Lung (tissue), 12 donors: ENCODE results near the gene SFN. TPM values are rescaled to one million over a fixed set of nuclear protein-coding genes. Genes with fewer than 3 reads are reported as not detected.
A peak's percentile ranks its signal among the peaks of the same experiment; 100 is the strongest.

Experiments used
- ATAC-seq: fragments of 200-7000 bp; cut with Tn5 transposase; one replicate; pipeline ENCODE4 v1.9.1; 2020; ENCODE audit warnings: moderate number of reproducible peaks; ENCODE audit not compliant: insufficient read depth, low FRiP score
- DNase-seq, 3 donors: peaks; one replicate each; pipeline ENCODE4 v3.0.0-alpha.2; 2013 to 2017
- H3K27ac ChIP-seq, 2 donors: one replicate each; pipeline ENCODE4 v1.5.1; 2013; ENCODE audit warnings: mild to moderate bottlenecking in 2 of 2, moderate library complexity in 2 of 2, control low read depth in 1 of 2, inconsistent platforms in 1 of 2, low read depth in 1 of 2, low read length in 1 of 2
- H3K27me3 ChIP-seq, 3 donors: one replicate each; pipeline ENCODE4 v1.5.1; 2013; ENCODE audit warnings: low read length in 2 of 3; ENCODE audit not compliant: control insufficient read depth in 3 of 3, insufficient read depth in 3 of 3
- H3K36me3 ChIP-seq, 4 donors: one replicate each; pipeline ENCODE4 v1.5.1; 2013; ENCODE audit warnings: low read length in 4 of 4, mild to moderate bottlenecking in 1 of 4, moderate library complexity in 1 of 4; ENCODE audit not compliant: control insufficient read depth in 4 of 4, insufficient read depth in 4 of 4
- H3K4me1 ChIP-seq, 5 donors: one replicate each; pipeline ENCODE4 v1.5.1; 2013; ENCODE audit warnings: low read length in 5 of 5, mild to moderate bottlenecking in 2 of 5, moderate library complexity in 1 of 5; ENCODE audit not compliant: control insufficient read depth in 5 of 5, insufficient read depth in 5 of 5
- H3K4me3 ChIP-seq: one replicate; pipeline ENCODE4 v1.5.1; 2013; ENCODE audit warnings: mild to moderate bottlenecking, control low read depth, moderate library complexity
- H3K9ac ChIP-seq, 2 donors: one replicate each; pipeline ENCODE4 v1.5.1; 2013; ENCODE audit warnings: low read length in 2 of 2, control low read depth in 1 of 2; ENCODE audit not compliant: insufficient read depth in 1 of 2
- H3K9me3 ChIP-seq, 4 donors: one replicate each; pipeline ENCODE4 v1.5.1; 2013; ENCODE audit warnings: low read length in 3 of 4, mild to moderate bottlenecking in 1 of 4, moderate library complexity in 1 of 4; ENCODE audit not compliant: control insufficient read depth in 4 of 4, insufficient read depth in 3 of 4
- CTCF ChIP-seq: IDR thresholded peaks from 2 replicates; pipeline ENCODE4 v1.5.1; 2012; ENCODE audit warnings: mild to moderate bottlenecking; ENCODE audit errors: control extremely low read depth, extremely low read depth
- WGBS, 2 donors: extraction: QIAGEN DNeasy Blood & Tissue Kit; methylation state at CpG; one replicate each; pipeline ENCODE4 v1.1.7; 2013; 5-methylcytosine and 5-hydroxymethylcytosine counted together
- polyA plus RNA-seq, 2 donors: library from polyadenylated mRNA; stranded (reverse); fragments of 200-250 nt; gene quantifications; one replicate each; pipeline ENCODE4 v1.2.1, GENCODE V29; 2013
- total RNA-seq, 2 donors: library from RNA; depleted of rRNA in 1 of 2; stranded (reverse); fragments of >200 nt in 1 of 2; gene quantifications; one replicate each; pipeline ENCODE4 v1.2.1, GENCODE V29; 2014 to 2021
- donor health status: control.
- donor health status: control.
- donor health status: Bipolar disorder and iron deficiency.
- donor health status: healthy.
- donor health status: DM: yes; HTN: yes; CAD: no.

The SFN gene
- total and polyA plus RNA-seq, 4 donors = 1.4 to 178 (median 109) TPM

- TF ChIP-seq CTCF = no peak
- DNase-seq (no peak), ATAC-seq (no peak)
- H3K9me3 ChIP-seq = no peaks in the 10 kb centered on the region
- no peak overlapping the region for H3K4me3 ChIP-seq
- H3K27ac ChIP-seq = no peak overlapping the region
- H3K9ac ChIP-seq = no peak overlapping the region
- peaks cover 0 to 6% (median 0%) of the 10 kb centered on the region in 5 donors for H3K4me1 ChIP-seq
- no peaks in the 10 kb centered on the region for H3K36me3 ChIP-seq
- peaks cover 0 to 2% (median 0%) of the 10 kb centered on the region in 3 donors for H3K27me3 ChIP-seq
- WGBS, 2 donors = 77 to 86% methylated on average over 3 of the region's 3 CpGs
Observed at GRCh38 chr1:26909951-26910342, 47.0 kb downstream of the SFN start.

GRCh38 chr1:26910343-26911160 is 47.6 kb downstream of the SFN start:
- no peaks in the 10 kb centered on the region for H3K36me3 ChIP-seq
- ATAC-seq = no peak
- H3K27ac ChIP-seq = peak overlapping the region in 1 of 2 donors; percentile 42
- no peak for TF ChIP-seq CTCF
- peaks cover 0 to 2% (median 0%) of the 10 kb centered on the region in 3 donors for H3K27me3 ChIP-seq
- H3K4me3 ChIP-seq = no peak overlapping the region
- H3K9me3 ChIP-seq = no peaks in the 10 kb centered on the region
- peaks cover 0 to 8% (median 0%) of the 10 kb centered on the region in 5 donors for H3K4me1 ChIP-seq
- 71 to 88% methylated on average over 4 of the region's 4 CpGs for WGBS, 2 donors
- no peak overlapping the region for H3K9ac ChIP-seq
- peak in 1 of 3 donors; percentile 51 for DNase-seq

- Histone ChIP-seq H3K9ac (no peak overlapping the region), H3K36me3 (no peaks in the 10 kb centered on the region), H3K4me3 (no peak overlapping the region), H3K27ac (peak overlapping the region in 1 of 2 donors; percentile 5), H3K4me1 (peaks cover 0 to 8% (median 0%) of the 10 kb centered on the region in 5 donors), H3K27me3 (peaks cover 0 to 2% (median 0%) of the 10 kb centered on the region in 3 donors), H3K9me3 (no peaks in the 10 kb centered on the region)
- WGBS, 2 donors = 85 to 89% methylated on average over 8 of the region's 8 CpGs
- ATAC-seq (no peak), DNase-seq (no peak)
- no peak for TF ChIP-seq CTCF
Observed at GRCh38 chr1:26911399-26912146, 48.6 kb downstream of the SFN start.
